GM12878 (cell line): Measurements from ENCODE around the gene ELK3. TPM values are rescaled to one million over a fixed set of nuclear protein-coding genes. Genes with fewer than 3 reads are reported as not detected.

ENCODE experiments used
- ATAC-seq: fragments of 200-7000 bp; cut with Tn5 transposase; 3 replicates; pipeline ENCODE4 v1.9.1; 2020; ENCODE audit warnings: mild to moderate bottlenecking, moderate library complexity
- BruUV-seq: library from RNA; stranded (reverse); fragments of 400-500 nt; replicated peaks from 2 replicates; lab custom pipeline; 2021; lab: Mats Ljungman, UMichigan
- CTCF ChIA-PET: fragments of 300-600 bp; sonication (Branson Sonifier 250); formaldehyde crosslinking; extraction: SDS; loops from one replicate; lab custom pipeline; 2021; ENCODE audit warnings: inconsistent platforms; lab: Yijun Ruan, JAX
- POLR2A ChIA-PET: fragments of 350-600 bp; formaldehyde crosslinking; extraction: SDS; loops from one replicate; lab custom pipeline; 2021; ENCODE audit warnings: inconsistent platforms; lab: Charles Lee
- RAD21 ChIA-PET: fragments of 300-600 bp; sonication (Branson Sonifier 250); formaldehyde crosslinking; loops from one replicate; lab custom pipeline; 2023; ENCODE audit warnings: antibody characterized with exemption; ENCODE audit not compliant: unreplicated experiment; lab: Charles Lee
- SMC1A ChIA-PET: fragments of 300-600 bp; sonication (Branson Sonifier 250); formaldehyde crosslinking; loops from one replicate; lab custom pipeline; 2023; ENCODE audit not compliant: unreplicated experiment, uncharacterized antibody; lab: Charles Lee
- DNase-seq: peaks from one replicate; pipeline ENCODE4 v3.0.0-alpha.2; 2011; ENCODE audit warnings: low read depth, low spot score
- FAIRE-seq: peaks from 3 replicates; lab custom pipeline; 2011; peaks lifted over from hg19 to GRCh38; lab: Jason Lieb, UNC
- H2AFZ ChIP-seq: 2 replicates; pipeline ENCODE4 v1.6.0; 2011; ENCODE audit warnings: low read depth, low read length, control low read depth; ENCODE audit not compliant: control insufficient read depth
- H3K27ac ChIP-seq: 2 replicates; pipeline ENCODE4 v1.5.1; 2011; ENCODE audit warnings: control low read depth; ENCODE audit not compliant: control insufficient read depth, insufficient read depth
- H3K27me3 ChIP-seq, 2 experiments: replicated peaks in 1 of 2; 2 replicates each; pipeline versions ENCODE4 v1.6.0 to v1.6.1; 2011; ENCODE audit warnings: low read length in 1 of 2; ENCODE audit not compliant: control insufficient read depth in 2 of 2, insufficient read depth in 2 of 2
- H3K36me3 ChIP-seq, 2 experiments: 2 replicates each; pipeline ENCODE4 v1.5.1; 2011; ENCODE audit warnings: low read length in 1 of 2; ENCODE audit not compliant: control insufficient read depth in 2 of 2, insufficient read depth in 2 of 2
- H3K4me1 ChIP-seq: 2 replicates; pipeline ENCODE4 v1.6.1; 2011; ENCODE audit warnings: mild to moderate bottlenecking, low read length, moderate library complexity, mixed read lengths; ENCODE audit not compliant: control insufficient read depth, insufficient read depth
- H3K4me2 ChIP-seq: 2 replicates; pipeline ENCODE4 v1.6.0; 2011; ENCODE audit warnings: control low read depth; ENCODE audit not compliant: control insufficient read depth, insufficient read depth
- H3K4me3 ChIP-seq: fragments of 200-600 bp; sonication (generic); 2 replicates; pipeline ENCODE4 v1.5.1; 2016
- H3K79me2 ChIP-seq: 2 replicates; pipeline ENCODE4 v1.6.0; 2011; ENCODE audit warnings: low read length; ENCODE audit not compliant: control insufficient read depth, insufficient read depth
- H3K9ac ChIP-seq: 2 replicates; pipeline ENCODE4 v1.8.0; 2011; ENCODE audit warnings: low read length, control low read depth, mixed read lengths; ENCODE audit not compliant: control insufficient read depth, insufficient read depth
- H3K9me3 ChIP-seq: replicated peaks from 3 replicates; pipeline ENCODE4 v1.5.1; 2011; ENCODE audit warnings: mild to moderate bottlenecking, low read length; ENCODE audit not compliant: control insufficient read depth, insufficient read depth
- H4K20me1 ChIP-seq: 2 replicates; pipeline ENCODE4 v1.6.0; 2011; ENCODE audit not compliant: control insufficient read depth, insufficient read depth
- BCL3 ChIP-seq: IDR thresholded peaks from 2 replicates; pipeline ENCODE4 v1.6.1; 2011; ENCODE audit warnings: borderline replicate concordance, low read depth, mild to moderate bottlenecking, moderate library complexity, low read length; ENCODE audit not compliant: insufficient read depth, poor library complexity, severe bottlenecking
- E4F1 ChIP-seq: fragments of 450-650 bp; IDR thresholded peaks from 2 replicates; pipeline ENCODE4 v1.6.1; 2018; ENCODE audit warnings: borderline replicate concordance, mild to moderate bottlenecking; ENCODE audit not compliant: partially characterized antibody
- JUNB ChIP-seq: IDR thresholded peaks from 2 replicates; pipeline ENCODE4 v1.6.1; 2016; ENCODE audit warnings: antibody characterized with exemption, mild to moderate bottlenecking
- RELB ChIP-seq: fragments of 450-650 bp; IDR thresholded peaks from 2 replicates; pipeline ENCODE4 v1.6.1; 2017; ENCODE audit warnings: low read depth, mild to moderate bottlenecking, moderate library complexity
- TCF7 ChIP-seq: IDR thresholded peaks from 2 replicates; pipeline ENCODE4 v1.6.1; 2014; ENCODE audit warnings: antibody characterized with exemption, borderline replicate concordance
- WGBS: methylation state at CpG from one replicate; pipeline ENCODE4 v1.1.6; 2016; ENCODE audit warnings: low lambda C conversion rate; ENCODE audit not compliant: insufficient replicate concordance, insufficient coverage; ENCODE audit errors: missing lambda C conversion rate; 5-methylcytosine and 5-hydroxymethylcytosine counted together
- in situ Hi-C: fragments of 300-500 bp; cut with MboI; formaldehyde crosslinking; loops from 9 replicates; pipeline ENCODE4 v1.14.3; 2018; ENCODE audit warnings: mixed read lengths
- intact Hi-C: fragments of 100-400 bp; cut with micrococcal nuclease; formaldehyde crosslinking; loops from one replicate; pipeline ENCODE4 v1.14.2; 2022; ENCODE audit not compliant: unreplicated experiment
- polyA plus RNA-seq, 11 experiments: library from polyadenylated mRNA; depleted of rRNA in 4 of 11; unstranded in 6 of 11; stranded (reverse) in 5 of 11; fragments of >200 nt; fragmentation: Nextera tagmentation in 4 of 11; fragmentation: Illumina TruSeq in 1 of 11; extraction: Ambion mirVana in 4 of 11; extraction: Trizol in 1 of 11; gene quantifications; 1 replicate in 1 of 11; 2 replicates in 10 of 11; pipeline versions ENCODE4 v1.2.1 to v1.2.3, GENCODE V29; 2011 to 2016; ENCODE audit warnings: inconsistent platforms in 2 of 11, missing spikeins in 2 of 11, low read depth in 1 of 11
- total RNA-seq, 4 experiments: library from RNA; depleted of rRNA in 3 of 4; stranded (reverse); fragments of >200 nt in 3 of 4; fragmentation: Illumina TruSeq in 1 of 4; extraction: Trizol in 1 of 4; gene quantifications; 2 replicates each; pipeline versions ENCODE4 v1.2.1 to v1.2.3, GENCODE V29; 2013 to 2021

The ELK3 gene
- total and polyA plus RNA-seq, 10 of the 15 experiments (the other 5 are each of a cell fraction or from before 2014, with no cell fraction given), result 0.37 to 4.8 (median 0.88) TPM

- peak overlapping the region; percentile 75 for H3K4me2 ChIP-seq
- FAIRE-seq (no peak), DNase-seq (no peak), ATAC-seq (no peak)
- BruUV-seq, result no TSS peak
- H4K20me1 ChIP-seq, result no peaks in the 10 kb centered on the region
- in situ Hi-C loops (no loop called here), intact Hi-C loops (loop anchor here (2.0 to 5.0 kb wide), 2 partner anchors 13 to 203 kb away; partner anchors contain the start of gene CDK17)
- H3K9me3 ChIP-seq, result peaks cover 3% of the 10 kb centered on the region; the same call in 2 of the 3 replicates
- ChIA-PET RAD21 (interaction anchor here (0.7 to 2.9 kb wide), 5 partner anchors 10 to 318 kb away, joined by 3 to 25 read pairs (median 4); partner anchors contain the start of gene CDK17), CTCF (interaction anchor here (0.7 to 3.9 kb wide), 7 partner anchors 10 to 83 kb away, joined by 3 to 18 read pairs (median 3); no protein-coding TSS in a partner anchor), SMC1A (interaction anchor here (1.1 to 4.3 kb wide), 4 partner anchors 11 to 317 kb away, joined by 3 to 25 read pairs (median 13); no protein-coding TSS in a partner anchor), POLR2A (no interaction called here)
- no peak overlapping the region for H3K4me3 ChIP-seq
- H3K79me2 ChIP-seq, result peaks cover 3% of the 10 kb centered on the region; the same call in 1 of the 2 replicates
- TF ChIP-seq JUNB, result no peak
- H2AFZ ChIP-seq, result no peak overlapping the region; the same call in 1 of the 2 replicates
- H3K4me1 ChIP-seq, result peaks cover 13% of the 10 kb centered on the region
- H3K9ac ChIP-seq, result no peak overlapping the region
- H3K27me3 ChIP-seq, result no peaks in the 10 kb centered on the region
- H3K36me3 ChIP-seq, result no peaks in the 10 kb centered on the region
- no peak overlapping the region for H3K27ac ChIP-seq
These were observed 5.3 kb downstream of the ELK3 start for GRCh38 chr12:96199464-96199863.

- Histone ChIP-seq H3K4me3 (no peak overlapping the region), H3K79me2 (no peaks in the 10 kb centered on the region), H4K20me1 (no peaks in the 10 kb centered on the region), H3K36me3 (no peaks in the 10 kb centered on the region), H3K4me2 (no peak overlapping the region), H2AFZ (no peak overlapping the region), H3K27ac (no peak overlapping the region), H3K4me1 (peaks cover 9% of the 10 kb centered on the region), H3K9me3 (peaks cover 3% of the 10 kb centered on the region), H3K9ac (no peak overlapping the region), H3K27me3 (no peaks in the 10 kb centered on the region)
- in situ Hi-C loops, result no loop called here
- no peak for TF ChIP-seq TCF7
- TF ChIP-seq BCL3, result no peak
- no peak for TF ChIP-seq E4F1
- no peak for TF ChIP-seq RELB
- FAIRE-seq (no peak), ATAC-seq (no peak), DNase-seq (no peak)
- ChIA-PET CTCF (interaction anchor here (0.6 to 2.3 kb wide), 5 partner anchors 11 to 284 kb away, joined by 3 to 13 read pairs (median 4); no protein-coding TSS in a partner anchor), SMC1A (interaction anchor here (1.1 to 2.5 kb wide), 4 partner anchors 9 to 138 kb away, joined by 3 to 20 read pairs (median 4); no protein-coding TSS in a partner anchor), RAD21 (interaction anchor here (0.7 to 2.9 kb wide), 3 partner anchors 12 to 95 kb away, joined by 3 to 25 read pairs (median 6); no protein-coding TSS in a partner anchor), POLR2A (interaction anchor here (0.6 kb wide), 1 partner anchor 237 kb away, joined by 8 read pairs; no protein-coding TSS in a partner anchor)
- no TSS peak for BruUV-seq
- intact Hi-C loops, result no loop called here
- WGBS, result 79% methylated on average over 6 of the region's 6 CpGs
These were observed 7.4 kb downstream of the ELK3 start for GRCh38 chr12:96201272-96202227.
